ENCODE data around the gene MACROD2.
"Not testable (repeated sequence)": the region's sequence is repeated elsewhere in the genome, so short reads cannot be mapped to it uniquely, and the experiment has no call there.

Gene MACROD2

DNA sequence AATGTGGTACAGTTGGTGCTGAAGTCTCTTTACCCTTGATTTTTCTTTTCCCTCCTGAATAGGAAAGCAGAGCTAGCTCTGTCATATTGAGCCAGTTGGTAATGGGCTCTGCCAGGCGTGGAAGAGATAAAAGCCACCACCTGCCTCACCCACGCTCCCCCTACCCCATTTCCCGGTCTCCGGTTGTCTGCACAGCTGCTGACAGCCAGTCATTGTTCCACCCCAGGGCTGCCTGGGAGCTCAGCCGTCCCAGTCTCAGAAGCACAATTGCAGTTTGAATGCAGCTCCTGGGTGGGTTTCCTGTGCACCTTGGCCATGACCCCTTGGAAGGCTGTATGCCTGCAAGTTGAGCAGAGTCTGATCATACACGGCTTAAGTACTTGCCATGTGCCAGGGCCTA, 1017.2 kb downstream of the MACROD2 start:
- no peak for TF ChIP-seq CTCF (IDR thresholded peaks at IDR 0.05; ENCODE audit: control insufficient read depth, insufficient read depth, low read depth, low read length, missing control alignments)
- DNase-seq (ENCODE audit: low read depth), result no peak
- no peak overlapping the region for H3K4me3 ChIP-seq (ENCODE audit: control insufficient read depth, low read depth, low read length)

- not testable (repeated sequence) for H3K4me3 ChIP-seq (ENCODE audit: control insufficient read depth, low read depth, low read length); DNase-seq (ENCODE audit: low read depth)
Measured at GRCh38 chr20:15016875-15017274, 1021.6 kb downstream of the MACROD2 start.

DNA sequence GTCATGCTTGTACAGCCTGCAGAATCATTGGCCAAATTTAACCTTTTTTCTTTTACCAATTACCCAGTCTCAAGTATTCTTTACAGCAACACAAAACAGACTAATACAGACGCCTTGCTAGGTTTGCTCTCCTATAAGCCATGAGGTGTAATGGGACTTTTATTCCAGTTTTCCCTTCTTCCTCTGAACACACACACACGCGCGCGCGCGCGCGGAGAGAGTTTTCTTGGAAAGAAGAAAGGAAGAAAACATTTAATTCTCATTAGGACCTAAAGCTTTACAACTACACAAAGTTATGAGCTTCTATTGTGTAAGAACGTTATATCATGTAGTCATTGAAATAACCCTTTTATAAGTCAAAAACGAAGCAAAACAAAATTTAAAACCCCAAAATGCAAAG, 1023.6 kb downstream of the MACROD2 start:
- DNase-seq (ENCODE audit: low read depth), result no peak
- no peak for TF ChIP-seq CTCF (IDR thresholded peaks at IDR 0.05; ENCODE audit: control insufficient read depth, insufficient read depth, low read depth, low read length, missing control alignments)
- H3K4me3 ChIP-seq (ENCODE audit: control insufficient read depth, low read depth, low read length), result no peak overlapping the region

- no peak for TF ChIP-seq CTCF (IDR thresholded peaks at IDR 0.05; ENCODE audit: control insufficient read depth, insufficient read depth, low read depth, low read length, missing control alignments)
- no peak for DNase-seq (ENCODE audit: low read depth)
- no peak overlapping the region for H3K4me3 ChIP-seq (ENCODE audit: control insufficient read depth, low read depth, low read length)
Measured at GRCh38 chr20:15020845-15021244, 1025.5 kb downstream of the MACROD2 start.

- H3K4me3 ChIP-seq (ENCODE audit: control insufficient read depth, low read depth, low read length), result no peak overlapping the region
- TF ChIP-seq CTCF (IDR thresholded peaks at IDR 0.05; ENCODE audit: control insufficient read depth, insufficient read depth, low read depth, low read length, missing control alignments), result no peak
- no peak for DNase-seq (ENCODE audit: low read depth)
Measured at GRCh38 chr20:15022921-15023320, 1027.6 kb downstream of the MACROD2 start.

- no peak for TF ChIP-seq CTCF (IDR thresholded peaks at IDR 0.05; ENCODE audit: control insufficient read depth, insufficient read depth, low read depth, low read length, missing control alignments)
- DNase-seq (ENCODE audit: low read depth), result no peak
- H3K4me3 ChIP-seq (ENCODE audit: control insufficient read depth, low read depth, low read length), result no peak overlapping the region
Measured at GRCh38 chr20:15026759-15027158, 1031.4 kb downstream of the MACROD2 start.

DNA sequence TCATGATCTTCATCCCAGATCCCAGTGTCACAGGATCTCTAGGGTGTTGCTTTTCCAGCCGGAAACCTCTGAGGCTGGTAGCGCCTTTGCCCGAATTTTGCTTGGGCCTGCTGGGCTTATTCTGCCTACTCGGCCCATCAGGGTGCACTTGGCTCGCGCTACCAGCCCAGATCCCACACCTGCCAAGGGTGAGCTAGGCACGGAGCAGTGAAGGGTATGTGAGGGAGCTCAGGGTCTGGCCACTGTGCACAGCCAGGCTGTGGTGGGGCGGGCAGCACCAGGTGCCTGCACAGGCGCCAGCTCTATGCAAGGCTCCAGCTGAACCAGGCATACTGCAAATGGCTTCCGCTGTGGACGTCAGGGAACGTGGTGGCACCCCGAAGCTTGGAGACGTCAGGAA, 1035.5 kb downstream of the MACROD2 start:
- no peak overlapping the region for H3K4me3 ChIP-seq (ENCODE audit: control insufficient read depth, low read depth, low read length)
- TF ChIP-seq CTCF (IDR thresholded peaks at IDR 0.05; ENCODE audit: control insufficient read depth, insufficient read depth, low read depth, low read length, missing control alignments), result no peak
- DNase-seq (ENCODE audit: low read depth), result no peak
